Lower lobe of right lung (tissue), 2 donors: Measurements from ENCODE around the gene NDRG2. TPM values are rescaled to one million over a fixed set of nuclear protein-coding genes. Genes with fewer than 3 reads are reported as not detected.

ENCODE experiments used
- ATAC-seq, 2 donors: fragments of 200-7000 bp; cut with Tn5 transposase; one replicate each; pipeline ENCODE4 v1.9.1; 2020 to 2022; ENCODE audit warnings: mild to moderate bottlenecking in 2 of 2, moderate library complexity in 2 of 2
- DNase-seq: peaks from one replicate; pipeline ENCODE4 v3.0.0-alpha.2; 2020
- H3K27ac ChIP-seq: fragments of 200-600 bp; one replicate; pipeline ENCODE4 v1.8.0; 2022
- H3K27me3 ChIP-seq: fragments of 200-600 bp; one replicate; pipeline ENCODE4 v1.8.0; 2022; ENCODE audit warnings: low read depth
- H3K36me3 ChIP-seq: fragments of 200-600 bp; one replicate; pipeline ENCODE4 v1.8.0; 2022; ENCODE audit warnings: mild to moderate bottlenecking
- H3K4me1 ChIP-seq: fragments of 200-600 bp; one replicate; pipeline ENCODE4 v1.8.0; 2022
- H3K4me3 ChIP-seq: fragments of 200-600 bp; one replicate; pipeline ENCODE4 v1.8.0; 2022; ENCODE audit warnings: mild to moderate bottlenecking
- H3K9me3 ChIP-seq: fragments of 200-600 bp; one replicate; pipeline ENCODE4 v1.8.0; 2022
- CTCF ChIP-seq: fragments of 200-600 bp; IDR thresholded peaks from one replicate; pipeline ENCODE4 v1.8.0; 2022; ENCODE audit warnings: antibody characterized with exemption, mild to moderate bottlenecking
- intact Hi-C: fragments of 100-400 bp; cut with DNase I; formaldehyde crosslinking; loops from one replicate; pipeline ENCODE4 v1.11.0; 2022
- total RNA-seq: library from RNA; stranded (reverse); fragmentation: NEBNext Ultra II Directional; extraction: Animal tissue kit (Norgen Biotek cat#: 25700); gene quantifications from one replicate; pipeline ENCODE4 v1.2.1, GENCODE V29; 2021
- donor health status: DM: no; HTN: yes; CAD: no; lungs with severe emphysema.

Gene NDRG2
- total RNA-seq, 1 donor from 2014 or later, result 92.7 TPM

- Histone ChIP-seq H3K4me3 (peak overlapping the region; percentile 75), H3K27me3 (peaks cover 4% of the 10 kb centered on the region), H3K4me1 (peaks cover 38% of the 10 kb centered on the region), H3K36me3 (peaks cover 26% of the 10 kb centered on the region), H3K9me3 (no peaks in the 10 kb centered on the region), H3K27ac (peak overlapping the region; percentile 81)
- DNase-seq (no peak), ATAC-seq (peak; percentile 49)
- TF ChIP-seq CTCF, result no peak
- intact Hi-C loops, result no loop called here
Observed at GRCh38 chr14:21070610-21071224, 45.9 kb upstream of the NDRG2 start.

- peak; percentile 75 for DNase-seq
Observed at GRCh38 chr14:21070083-21070609, 45.3 kb upstream of the NDRG2 start, which contains the start of gene ARHGEF40. ARHGEF40 (plus strand) TSS chr14:21070304; CDS start chr14:21070397, 93 bp downstream.

GRCh38 chr14:21069388-21070082 lies 44.7 kb upstream of the NDRG2 start:
- peak overlapping the region; percentile 75 for H3K4me3 ChIP-seq
- no peak for TF ChIP-seq CTCF
- peaks cover 38% of the 10 kb centered on the region for H3K4me1 ChIP-seq
- H3K27me3 ChIP-seq, result peaks cover 4% of the 10 kb centered on the region
- peaks cover 14% of the 10 kb centered on the region for H3K36me3 ChIP-seq
- intact Hi-C loops, result no loop called here
- H3K9me3 ChIP-seq, result no peaks in the 10 kb centered on the region
- peak overlapping the region; percentile 81 for H3K27ac ChIP-seq
- DNase-seq, result no peak
- peak in 1 of 2 donors; percentile 7 for ATAC-seq

More at GRCh38 chr14:21070083-21070609, 45.3 kb upstream of the NDRG2 start, which contains the start of gene ARHGEF40:
- ATAC-seq, result peak; percentile 80 to 82
- Histone ChIP-seq H3K27me3 (peaks cover 4% of the 10 kb centered on the region), H3K4me3 (peak within 1 kb of the TSS; percentile 75), H3K27ac (peak within 1 kb of the TSS; percentile 81), H3K4me1 (peaks cover 38% of the 10 kb centered on the region), H3K36me3 (peaks cover 21% of the 10 kb centered on the region), H3K9me3 (no peaks in the 10 kb centered on the region)
- intact Hi-C loops, result no loop called here
- TF ChIP-seq CTCF, result no peak

- Histone ChIP-seq H3K27me3 (peaks cover 4% of the 10 kb centered on the region), H3K9me3 (no peaks in the 10 kb centered on the region), H3K36me3 (peaks cover 7% of the 10 kb centered on the region), H3K4me1 (peaks cover 38% of the 10 kb centered on the region), H3K27ac (peak overlapping the region; percentile 51), H3K4me3 (peak overlapping the region; percentile 75)
- ATAC-seq (peak; percentile 58 to 67), DNase-seq (peak; percentile 67)
- peak; percentile 64 for TF ChIP-seq CTCF
- intact Hi-C loops, result no loop called here
Observed at GRCh38 chr14:21068521-21069387, 43.9 kb upstream of the NDRG2 start.

- Histone ChIP-seq H3K27ac (no peak overlapping the region), H3K27me3 (peaks cover 4% of the 10 kb centered on the region), H3K4me3 (no peak overlapping the region), H3K36me3 (no peaks in the 10 kb centered on the region), H3K9me3 (no peaks in the 10 kb centered on the region), H3K4me1 (peaks cover 28% of the 10 kb centered on the region)
- no peak for TF ChIP-seq CTCF
- no peak for DNase-seq
- intact Hi-C loops, result no loop called here
- ATAC-seq, result no peak
Observed at GRCh38 chr14:21066882-21067502, 42.1 kb upstream of the NDRG2 start.
